GM12801 (cell line): Measurements from ENCODE around the gene LRP1.

Source experiments
- TF ChIP-seq, protein P1 (sequence below): IDR thresholded peaks from one replicate; pipeline ENCODE4 v1.5.1; 2011; ENCODE audit warnings: control low read depth; ENCODE audit not compliant: insufficient read length; ENCODE audit errors: extremely low read depth

LRP1 gene

GRCh38 chr12:57159311-57159710 is 31.0 kb downstream of the LRP1 start:
- TF ChIP-seq, protein P1, sequence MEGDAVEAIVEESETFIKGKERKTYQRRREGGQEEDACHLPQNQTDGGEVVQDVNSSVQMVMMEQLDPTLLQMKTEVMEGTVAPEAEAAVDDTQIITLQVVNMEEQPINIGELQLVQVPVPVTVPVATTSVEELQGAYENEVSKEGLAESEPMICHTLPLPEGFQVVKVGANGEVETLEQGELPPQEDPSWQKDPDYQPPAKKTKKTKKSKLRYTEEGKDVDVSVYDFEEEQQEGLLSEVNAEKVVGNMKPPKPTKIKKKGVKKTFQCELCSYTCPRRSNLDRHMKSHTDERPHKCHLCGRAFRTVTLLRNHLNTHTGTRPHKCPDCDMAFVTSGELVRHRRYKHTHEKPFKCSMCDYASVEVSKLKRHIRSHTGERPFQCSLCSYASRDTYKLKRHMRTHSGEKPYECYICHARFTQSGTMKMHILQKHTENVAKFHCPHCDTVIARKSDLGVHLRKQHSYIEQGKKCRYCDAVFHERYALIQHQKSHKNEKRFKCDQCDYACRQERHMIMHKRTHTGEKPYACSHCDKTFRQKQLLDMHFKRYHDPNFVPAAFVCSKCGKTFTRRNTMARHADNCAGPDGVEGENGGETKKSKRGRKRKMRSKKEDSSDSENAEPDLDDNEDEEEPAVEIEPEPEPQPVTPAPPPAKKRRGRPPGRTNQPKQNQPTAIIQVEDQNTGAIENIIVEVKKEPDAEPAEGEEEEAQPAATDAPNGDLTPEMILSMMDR: no peak

DNA sequence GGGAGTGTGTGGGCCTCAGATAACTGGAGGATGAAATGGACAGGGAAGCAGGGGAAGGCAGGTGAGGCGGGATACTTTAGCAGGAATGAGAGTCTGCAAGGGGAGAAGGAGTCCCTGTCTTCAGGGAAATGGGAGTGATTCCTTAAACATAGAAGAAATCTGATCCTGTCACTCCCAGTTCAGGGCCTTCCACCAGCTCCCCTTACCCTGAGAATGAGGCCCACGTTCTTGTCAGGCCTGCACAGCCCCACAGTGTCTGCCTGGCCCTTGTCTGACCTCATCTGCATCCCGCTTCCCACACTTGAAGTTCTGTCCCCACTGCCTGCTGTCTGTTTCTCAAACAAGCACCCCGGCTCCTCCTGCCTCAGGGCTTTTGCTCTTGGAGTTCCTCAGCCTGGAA is 31.8 kb downstream of the LRP1 start:
- TF ChIP-seq, protein P1: no peak

DNA sequence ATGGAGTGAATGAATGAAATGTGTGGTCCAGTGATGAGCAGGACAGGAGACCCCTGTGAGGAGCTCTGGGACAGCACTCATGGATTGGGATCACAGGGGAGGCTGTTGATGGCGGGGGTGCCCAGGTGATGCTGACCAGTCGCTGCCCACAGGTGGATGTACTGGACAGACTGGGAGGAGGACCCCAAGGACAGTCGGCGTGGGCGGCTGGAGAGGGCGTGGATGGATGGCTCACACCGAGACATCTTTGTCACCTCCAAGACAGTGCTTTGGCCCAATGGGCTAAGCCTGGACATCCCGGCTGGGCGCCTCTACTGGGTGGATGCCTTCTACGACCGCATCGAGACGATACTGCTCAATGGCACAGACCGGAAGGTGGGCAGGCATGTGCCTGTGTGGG is 32.5 kb downstream of the LRP1 start:
- TF ChIP-seq, protein P1: no peak

DNA sequence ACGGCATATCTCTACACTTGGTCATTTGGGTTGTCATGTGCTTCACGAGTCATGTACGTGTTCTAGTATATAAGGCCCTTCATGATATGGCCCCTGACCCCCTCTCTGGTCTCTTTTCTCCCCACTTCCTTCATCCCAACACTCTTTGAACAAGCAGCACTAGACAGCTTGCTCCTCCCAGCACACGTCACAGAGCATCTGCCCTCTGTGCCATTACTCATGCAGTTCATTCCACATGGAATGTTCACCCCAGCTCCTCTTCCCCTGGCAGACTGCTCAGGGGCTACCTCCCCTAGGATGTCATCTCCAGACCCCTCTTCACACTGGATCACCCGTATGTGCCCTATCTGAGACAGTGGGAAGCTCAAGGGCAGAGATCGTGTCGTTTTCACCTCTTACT is 33.2 kb downstream of the LRP1 start:
- TF ChIP-seq, protein P1: no peak

DNA sequence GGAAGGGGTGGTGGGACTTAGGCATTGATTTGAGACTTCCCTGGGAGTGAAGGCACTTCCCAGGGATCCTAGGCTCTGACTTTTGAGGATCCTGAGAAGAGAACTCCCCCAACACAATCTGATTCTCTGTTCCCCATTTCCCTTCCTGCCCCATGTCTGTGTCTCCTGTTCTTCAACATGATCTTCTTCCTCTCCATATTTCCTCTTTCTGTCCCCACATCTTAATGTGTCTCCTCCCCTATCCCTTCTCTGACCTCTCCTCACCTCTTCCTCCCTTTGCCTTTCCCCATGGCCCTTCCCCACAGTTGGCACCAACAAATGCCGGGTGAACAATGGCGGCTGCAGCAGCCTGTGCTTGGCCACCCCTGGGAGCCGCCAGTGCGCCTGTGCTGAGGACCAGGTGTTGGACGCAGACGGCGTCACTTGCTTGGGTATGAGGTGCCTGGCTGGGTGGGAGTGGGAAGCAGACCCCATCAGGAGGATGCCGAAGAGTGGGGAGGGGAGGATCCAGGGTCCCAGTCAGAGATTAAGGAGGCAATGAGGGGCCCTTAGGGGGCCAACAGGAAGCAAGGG is 34.4 kb downstream of the LRP1 start:
- TF ChIP-seq, protein P1: no peak

- TF ChIP-seq, protein P1: no peak
These were observed 36.2 kb downstream of the LRP1 start for GRCh38 chr12:57164454-57164853.

DNA sequence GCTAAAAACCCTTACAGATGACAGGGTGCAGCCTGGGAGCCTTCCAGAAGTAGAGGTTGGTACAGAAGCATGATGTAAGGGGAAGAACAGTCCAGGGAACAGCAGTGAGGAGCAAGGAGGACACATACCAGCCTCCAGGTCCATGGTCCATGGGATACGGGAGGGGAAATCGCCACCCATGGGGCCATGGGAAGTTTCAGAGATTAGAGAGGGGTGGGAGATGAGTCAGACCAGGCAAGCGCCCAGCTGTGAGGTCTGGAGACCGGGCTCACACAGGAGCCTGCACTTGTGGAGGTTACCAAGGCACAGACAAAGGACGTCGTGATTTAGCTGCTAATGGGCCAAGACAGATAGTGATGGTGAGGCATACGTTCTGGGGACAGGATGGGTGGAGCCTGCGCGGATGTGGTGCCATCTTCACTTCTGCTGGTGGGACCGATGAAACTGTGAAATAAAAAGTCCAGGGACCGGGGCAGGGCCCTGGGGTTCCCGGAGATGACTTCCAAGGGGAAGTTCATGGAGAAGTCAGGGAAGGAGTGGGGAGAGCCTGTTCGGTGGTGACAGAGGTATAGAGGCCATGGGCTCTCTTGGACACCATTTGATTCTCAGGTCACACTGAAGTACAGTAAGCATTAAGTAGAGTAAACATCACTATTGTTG is 36.8 kb downstream of the LRP1 start:
- TF ChIP-seq, protein P1: no peak

GRCh38 chr12:57165741-57166140 is 37.5 kb downstream of the LRP1 start:
- TF ChIP-seq, protein P1: no peak
